GM18861 (cell line): ENCODE results near the gene SLC38A1.

ENCODE experiments used
- ATAC-seq: cut with Tn5 transposase; IDR thresholded peaks from one replicate; pipeline ENCODE4 v1.9.1; 2021; ENCODE audit not compliant: unreplicated experiment

Gene SLC38A1

GRCh38 chr12:46144433-46144832, 124.4 kb downstream of the SLC38A1 start:
- ATAC-seq, result no peak

GRCh38 chr12:46136249-46136648, 132.6 kb downstream of the SLC38A1 start:
- no peak for ATAC-seq

- no peak for ATAC-seq
Measured at GRCh38 chr12:46135750-46136149, 133.1 kb downstream of the SLC38A1 start.

- ATAC-seq, result no peak
Measured at GRCh38 chr12:46134852-46135251, 134.0 kb downstream of the SLC38A1 start.

GRCh38 chr12:46134205-46134811, 134.5 kb downstream of the SLC38A1 start:
- ATAC-seq, result no peak

- ATAC-seq, result no peak
Measured at GRCh38 chr12:46133751-46134150, 135.1 kb downstream of the SLC38A1 start.
